K562 (cell line): ENCODE results near the gene CDCA3. TPM values are rescaled to one million over a fixed set of nuclear protein-coding genes. Genes with fewer than 3 reads are reported as not detected.

Experiments used
- CGGBP1 ChIP-seq: fragments of 250-450 bp; sonication (Bioruptor Pico); IDR thresholded peaks from 2 replicates; pipeline ENCODE4 v1.9.0; 2021; ENCODE audit warnings: mild to moderate bottlenecking
- DMBX1 ChIP-seq: fragments of 250-450 bp; sonication (Bioruptor Pico); IDR thresholded peaks from 2 replicates; pipeline ENCODE4 v1.8.0; 2022; ENCODE audit warnings: inconsistent platforms, mild to moderate bottlenecking, moderate library complexity, borderline replicate concordance
- ESRRA ChIP-seq: fragments of 450-650 bp; IDR thresholded peaks from 2 replicates; pipeline ENCODE4 v1.6.1; 2014; ENCODE audit warnings: low read depth, mild to moderate bottlenecking, moderate library complexity, borderline replicate concordance
- GTF2E2 ChIP-seq: fragments of 200-800 bp; sonication (Bioruptor generic); IDR thresholded peaks from 2 replicates; pipeline ENCODE4 v1.6.1; 2016; ENCODE audit warnings: missing genetic modification characterization, missing compliant biosample characterization
- HDAC8 ChIP-seq: fragments of 450-650 bp; IDR thresholded peaks from 2 replicates; pipeline ENCODE4 v1.6.1; 2016; ENCODE audit warnings: mild to moderate bottlenecking, missing genetic modification characterization, moderate library complexity, missing compliant biosample characterization
- HES1 ChIP-seq: fragments of 450-650 bp; IDR thresholded peaks from 2 replicates; pipeline ENCODE4 v1.6.1; 2016; ENCODE audit warnings: low read depth, mild to moderate bottlenecking, moderate library complexity
- HEY1 ChIP-seq: fragments of 250-450 bp; sonication (Bioruptor Pico); IDR thresholded peaks from 2 replicates; pipeline ENCODE4 v1.5.0; 2020; ENCODE audit warnings: mild to moderate bottlenecking, moderate library complexity, borderline replicate concordance
- KDM4B ChIP-seq, 2 experiments: fragments of 450-650 bp in 1 of 2; sonication (generic) in 1 of 2; IDR thresholded peaks; 2 replicates each; pipeline ENCODE4 v1.6.1; 2016 to 2017; ENCODE audit warnings: borderline replicate concordance in 2 of 2, antibody characterized with exemption in 1 of 2, low read depth in 1 of 2, mild to moderate bottlenecking in 1 of 2
- NR2C2 ChIP-seq, 2 experiments: fragments of 200-800 bp in 1 of 2; sonication (Bioruptor generic) in 1 of 2; sonication (generic) in 1 of 2; formaldehyde crosslinking in 1 of 2; IDR thresholded peaks; 2 replicates each; pipeline versions ENCODE4 v1.6.1 to v1.8.0; 2016 to 2022; ENCODE audit warnings: mild to moderate bottlenecking in 1 of 2, missing compliant biosample characterization in 1 of 2, missing genetic modification characterization in 1 of 2, missing genetic modification reagents in 1 of 2
- NRF1 ChIP-seq, 2 experiments: fragments of 450-650 bp; IDR thresholded peaks in 1 of 2; conservative IDR thresholded peaks in 1 of 2; 2 replicates each; pipeline ENCODE4 v1.6.1; 2014; ENCODE audit warnings: mild to moderate bottlenecking in 2 of 2
- POLR2A ChIP-seq: fragments of 450-650 bp; conservative IDR thresholded peaks from 2 replicates; pipeline ENCODE4 v1.6.1; 2016
- POLR3G ChIP-seq: IDR thresholded peaks from 2 replicates; pipeline ENCODE4 v1.6.1; 2011; ENCODE audit not compliant: insufficient read length, insufficient replicate concordance; ENCODE audit errors: extremely low read depth
- RNF2 ChIP-seq: sonication (generic); IDR thresholded peaks from 2 replicates; pipeline ENCODE4 v1.6.1; 2016
- TRIM28 ChIP-seq: fragments of 450-650 bp; IDR thresholded peaks from 2 replicates; pipeline ENCODE4 v1.6.1; 2017
- VEZF1 ChIP-seq: fragments of 200-800 bp; sonication (Bioruptor generic); IDR thresholded peaks from 2 replicates; pipeline ENCODE4 v1.6.1; 2017; ENCODE audit warnings: missing genetic modification characterization, missing compliant biosample characterization
- XRCC4 ChIP-seq: IDR thresholded peaks from one replicate; pipeline ENCODE4 v1.6.1; 2011; ENCODE audit not compliant: insufficient read depth, insufficient read length; ENCODE audit errors: extremely low read depth
- ZNF165 ChIP-seq: fragments of 250-450 bp; sonication (Bioruptor Pico); IDR thresholded peaks from 2 replicates; pipeline ENCODE4 v1.4.0; 2020; ENCODE audit warnings: borderline replicate concordance
- ZNF778 ChIP-seq: fragments of 450-650 bp; formaldehyde crosslinking; IDR thresholded peaks from 2 replicates; pipeline ENCODE4 v1.4.0; 2020; ENCODE audit warnings: mild to moderate bottlenecking, moderate library complexity
- polyA plus RNA-seq, 8 experiments: library from polyadenylated mRNA; depleted of rRNA in 4 of 8; stranded (reverse) in 5 of 8; unstranded in 3 of 8; fragments of >200 nt; fragmentation: Nextera tagmentation in 2 of 8; fragmentation: Illumina TruSeq in 1 of 8; extraction: Ambion mirVana in 2 of 8; extraction: Trizol in 1 of 8; gene quantifications; 2 replicates each; pipeline versions ENCODE4 v1.2.1 to v1.2.3, GENCODE V29; 2011 to 2014; ENCODE audit warnings: inconsistent platforms in 1 of 8, missing spikeins in 1 of 8
- total RNA-seq, 7 experiments: library from RNA; depleted of rRNA in 6 of 7; stranded (reverse); fragments of >200 nt in 6 of 7; fragmentation: Illumina TruSeq in 2 of 7; extraction: Trizol in 2 of 7; gene quantifications; 2 replicates each; pipeline versions ENCODE4 v1.2.1 to v1.2.3, GENCODE V29; 2011 to 2021; ENCODE audit warnings: low replicate concordance in 1 of 7
- TF ChIP-seq, protein P1 (sequence below): sonication (generic); formaldehyde crosslinking; IDR thresholded peaks from 2 replicates; pipeline ENCODE4 v1.8.0; 2022; ENCODE audit warnings: mild to moderate bottlenecking, missing genetic modification reagents
- TF ChIP-seq, protein P2 (sequence below): fragments of 450-650 bp; formaldehyde crosslinking; IDR thresholded peaks from 2 replicates; pipeline ENCODE4 v1.4.0; 2020; ENCODE audit warnings: mild to moderate bottlenecking, mixed read lengths
- TF ChIP-seq, protein P3 (sequence below): fragments of 250-450 bp; sonication (Bioruptor Pico); IDR thresholded peaks from 2 replicates; pipeline ENCODE4 v1.6.1; 2021; ENCODE audit warnings: mild to moderate bottlenecking

CDCA3 gene
- total and polyA plus RNA-seq, 9 of the 15 experiments (the other 6 are each of a cell fraction or from before 2014, with no cell fraction given), result 24.2 to 80.8 (median 55.1) TPM

DNA sequence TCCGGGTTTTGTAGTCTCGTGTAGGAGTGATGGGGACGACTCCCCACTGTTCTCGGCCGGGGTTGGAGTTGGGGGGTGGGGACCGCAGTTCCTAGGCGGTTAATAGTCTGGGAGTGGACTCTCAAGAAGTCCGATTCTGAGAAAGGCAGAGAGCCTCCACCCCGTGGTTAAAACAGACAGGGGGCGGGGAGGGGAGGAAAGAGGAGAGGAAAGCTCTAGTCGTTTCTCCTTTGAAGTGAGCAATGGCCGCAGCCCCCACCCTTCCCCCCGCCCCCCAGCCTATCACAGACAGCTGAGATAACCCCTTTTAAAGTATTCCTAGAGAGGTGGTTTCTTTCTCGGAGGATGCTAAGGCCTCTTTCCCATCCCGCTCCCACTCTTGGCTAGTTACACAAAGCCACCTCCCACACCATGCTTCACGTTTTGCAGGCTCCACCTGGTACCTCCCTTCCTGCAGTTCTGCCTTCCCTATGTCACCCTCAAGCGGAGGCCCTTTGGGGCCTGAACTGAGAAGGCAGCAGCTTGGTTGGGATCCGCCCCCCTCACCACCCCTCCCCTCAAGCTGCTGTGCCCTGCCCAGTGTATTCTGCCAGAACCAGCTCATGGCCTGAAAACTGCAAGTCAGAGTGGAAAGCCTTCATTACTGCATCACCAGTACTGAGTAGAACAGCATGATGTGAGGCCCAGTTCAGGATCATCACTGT lies 1.7 kb upstream of the CDCA3 start (continued):
- no peak for TF ChIP-seq NRF1 (conservative IDR thresholded peaks at IDR 0.05 in 1 of 2, IDR thresholded peaks at IDR 0.05 in 1 of 2)
- TF ChIP-seq HES1, result no peak
- no peak for TF ChIP-seq TRIM28
- no peak for TF ChIP-seq RNF2
- no peak for TF ChIP-seq XRCC4
- TF ChIP-seq, protein P1, sequence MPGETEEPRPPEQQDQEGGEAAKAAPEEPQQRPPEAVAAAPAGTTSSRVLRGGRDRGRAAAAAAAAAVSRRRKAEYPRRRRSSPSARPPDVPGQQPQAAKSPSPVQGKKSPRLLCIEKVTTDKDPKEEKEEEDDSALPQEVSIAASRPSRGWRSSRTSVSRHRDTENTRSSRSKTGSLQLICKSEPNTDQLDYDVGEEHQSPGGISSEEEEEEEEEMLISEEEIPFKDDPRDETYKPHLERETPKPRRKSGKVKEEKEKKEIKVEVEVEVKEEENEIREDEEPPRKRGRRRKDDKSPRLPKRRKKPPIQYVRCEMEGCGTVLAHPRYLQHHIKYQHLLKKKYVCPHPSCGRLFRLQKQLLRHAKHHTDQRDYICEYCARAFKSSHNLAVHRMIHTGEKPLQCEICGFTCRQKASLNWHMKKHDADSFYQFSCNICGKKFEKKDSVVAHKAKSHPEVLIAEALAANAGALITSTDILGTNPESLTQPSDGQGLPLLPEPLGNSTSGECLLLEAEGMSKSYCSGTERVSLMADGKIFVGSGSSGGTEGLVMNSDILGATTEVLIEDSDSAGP (CRISPR knock-in tag), result no peak
- no peak for TF ChIP-seq HDAC8 (tag)
- TF ChIP-seq POLR3G, result no peak
- no peak for TF ChIP-seq NR2C2 (CRISPR knock-in tag; IDR thresholded peaks at IDR 0.05)
- peak; percentile 91 for TF ChIP-seq NR2C2 (tag; IDR thresholded peaks at IDR 0.05)
- TF ChIP-seq ZNF778 (CRISPR knock-in tag), result no peak
- TF ChIP-seq ESRRA, result no peak
- TF ChIP-seq, protein P2, sequence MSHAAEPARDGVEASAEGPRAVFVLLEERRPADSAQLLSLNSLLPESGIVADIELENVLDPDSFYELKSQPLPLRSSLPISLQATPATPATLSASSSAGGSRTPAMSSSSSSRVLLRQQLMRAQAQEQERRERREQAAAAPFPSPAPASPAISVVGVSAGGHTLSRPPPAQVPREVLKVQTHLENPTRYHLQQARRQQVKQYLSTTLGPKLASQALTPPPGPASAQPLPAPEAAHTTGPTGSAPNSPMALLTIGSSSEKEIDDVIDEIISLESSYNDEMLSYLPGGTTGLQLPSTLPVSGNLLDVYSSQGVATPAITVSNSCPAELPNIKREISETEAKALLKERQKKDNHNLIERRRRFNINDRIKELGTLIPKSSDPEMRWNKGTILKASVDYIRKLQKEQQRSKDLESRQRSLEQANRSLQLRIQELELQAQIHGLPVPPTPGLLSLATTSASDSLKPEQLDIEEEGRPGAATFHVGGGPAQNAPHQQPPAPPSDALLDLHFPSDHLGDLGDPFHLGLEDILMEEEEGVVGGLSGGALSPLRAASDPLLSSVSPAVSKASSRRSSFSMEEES, result no peak
- no peak for TF ChIP-seq KDM4B (IDR thresholded peaks at IDR 0.05; ENCODE audit: borderline replicate concordance in 2 of 2, low read depth in 1 of 2)
- TF ChIP-seq HEY1 (CRISPR knock-in tag), result no peak
- TF ChIP-seq POLR2A, result 0 out of 2 replicates have a peak, but pooled peaks have one; percentile 24
- TF ChIP-seq, protein P3, sequence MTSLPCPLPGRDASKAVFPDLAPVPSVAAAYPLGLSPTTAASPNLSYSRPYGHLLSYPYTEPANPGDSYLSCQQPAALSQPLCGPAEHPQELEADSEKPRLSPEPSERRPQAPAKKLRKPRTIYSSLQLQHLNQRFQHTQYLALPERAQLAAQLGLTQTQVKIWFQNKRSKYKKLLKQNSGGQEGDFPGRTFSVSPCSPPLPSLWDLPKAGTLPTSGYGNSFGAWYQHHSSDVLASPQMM (CRISPR knock-in tag), result no peak
- TF ChIP-seq ZNF165 (CRISPR knock-in tag), result no peak
- TF ChIP-seq DMBX1 (CRISPR knock-in tag), result no peak
- TF ChIP-seq CGGBP1 (CRISPR knock-in tag), result no peak
- no peak for TF ChIP-seq GTF2E2 (tag)
- peak; percentile 79 for TF ChIP-seq VEZF1
